SU-DHL-6 (cell line): ENCODE measurements around the gene KRT222.

Source experiments
- EZH2phosphoT487 ChIP-seq: fragments of 200-600 bp; sonication (generic), shearing (Covaris generic); conservative IDR thresholded peaks from 2 replicates; pipeline ENCODE4 v1.6.1; 2018; ENCODE audit warnings: mild to moderate bottlenecking, antibody characterized with exemption, low read length, moderate library complexity, mixed read lengths
- TF ChIP-seq, protein P1 (sequence below): fragments of 200-600 bp; sonication (generic); IDR thresholded peaks from one replicate; pipeline ENCODE4 v1.5.1; 2017; ENCODE audit warnings: antibody characterized with exemption, mild to moderate bottlenecking, low read length, moderate library complexity; ENCODE audit not compliant: insufficient read depth, poor library complexity, severe bottlenecking

DNA sequence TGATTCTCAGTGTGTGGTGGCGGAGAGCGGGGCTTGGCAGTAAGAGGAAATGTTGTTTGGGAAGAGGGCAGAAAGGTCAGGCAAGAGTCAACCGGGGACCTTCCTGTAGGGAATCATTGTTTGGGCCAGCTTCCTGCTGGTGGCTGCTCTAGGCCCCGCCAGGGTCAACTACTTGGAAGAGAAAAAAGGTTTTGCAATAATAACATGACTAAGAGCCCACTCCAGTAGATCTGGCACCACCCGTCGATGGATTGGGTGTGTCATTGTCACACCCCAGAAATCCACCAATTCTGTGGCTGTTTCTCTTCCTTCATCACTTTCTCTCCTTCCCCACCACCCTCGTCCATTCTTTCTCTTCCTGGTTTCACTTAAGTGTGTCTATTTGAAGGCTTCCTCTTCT lies 42.8 kb upstream of the KRT222 start:
- TF ChIP-seq, protein P1, sequence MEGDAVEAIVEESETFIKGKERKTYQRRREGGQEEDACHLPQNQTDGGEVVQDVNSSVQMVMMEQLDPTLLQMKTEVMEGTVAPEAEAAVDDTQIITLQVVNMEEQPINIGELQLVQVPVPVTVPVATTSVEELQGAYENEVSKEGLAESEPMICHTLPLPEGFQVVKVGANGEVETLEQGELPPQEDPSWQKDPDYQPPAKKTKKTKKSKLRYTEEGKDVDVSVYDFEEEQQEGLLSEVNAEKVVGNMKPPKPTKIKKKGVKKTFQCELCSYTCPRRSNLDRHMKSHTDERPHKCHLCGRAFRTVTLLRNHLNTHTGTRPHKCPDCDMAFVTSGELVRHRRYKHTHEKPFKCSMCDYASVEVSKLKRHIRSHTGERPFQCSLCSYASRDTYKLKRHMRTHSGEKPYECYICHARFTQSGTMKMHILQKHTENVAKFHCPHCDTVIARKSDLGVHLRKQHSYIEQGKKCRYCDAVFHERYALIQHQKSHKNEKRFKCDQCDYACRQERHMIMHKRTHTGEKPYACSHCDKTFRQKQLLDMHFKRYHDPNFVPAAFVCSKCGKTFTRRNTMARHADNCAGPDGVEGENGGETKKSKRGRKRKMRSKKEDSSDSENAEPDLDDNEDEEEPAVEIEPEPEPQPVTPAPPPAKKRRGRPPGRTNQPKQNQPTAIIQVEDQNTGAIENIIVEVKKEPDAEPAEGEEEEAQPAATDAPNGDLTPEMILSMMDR, result no peak
- no peak for TF ChIP-seq EZH2phosphoT487
